Urothelium cell line (cell line): Measurements from ENCODE around the gene GRAP.
"Not testable (repeated sequence)": the region's sequence is repeated elsewhere in the genome, so short reads cannot be mapped to it uniquely, and the experiment has no call there.

Experiments
- DNase-seq: peaks from one replicate; pipeline ENCODE4 v3.0.0; 2011; ENCODE audit warnings: low spot score, mixed read lengths
- FAIRE-seq: peaks from 2 replicates; lab custom pipeline; 2011; peaks lifted over from hg19 to GRCh38; lab: Jason Lieb, UNC

Gene GRAP

DNA sequence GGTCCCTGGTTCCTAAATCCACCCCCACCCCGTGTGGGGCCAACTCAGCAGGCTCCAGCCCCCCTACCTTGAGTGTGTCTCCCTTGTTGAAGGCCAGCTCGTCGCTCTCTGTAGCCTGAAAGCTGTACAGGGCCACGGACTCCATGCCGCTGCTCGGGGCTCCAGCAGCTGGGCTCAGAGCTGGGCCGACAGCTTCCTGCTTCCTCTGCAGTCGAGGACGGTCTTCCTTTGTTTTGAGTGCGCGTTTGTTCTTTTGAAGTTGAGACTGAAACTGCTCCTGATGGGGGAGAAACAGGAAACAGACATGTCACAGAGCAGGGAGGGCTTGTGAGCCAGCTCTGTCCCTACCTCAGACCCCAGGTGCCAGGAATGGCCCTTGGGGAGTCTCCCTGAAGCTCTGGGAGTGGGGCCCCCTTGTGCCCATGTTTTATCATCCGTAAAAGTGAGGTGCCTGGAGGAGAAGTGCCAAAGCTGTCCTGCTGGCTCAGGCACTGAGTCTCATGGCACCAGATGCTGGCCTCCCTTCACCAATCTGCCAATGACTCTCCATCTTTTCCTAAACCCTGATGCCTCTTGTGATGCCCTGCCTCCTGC lies at the start of gene GRAP:
Gene GRAP (minus strand): TSS at position 176 of the 594 bp plus-strand sequence. CDS start 31 bp downstream, at position 145.
- not testable (repeated sequence) for DNase-seq, FAIRE-seq

DNA sequence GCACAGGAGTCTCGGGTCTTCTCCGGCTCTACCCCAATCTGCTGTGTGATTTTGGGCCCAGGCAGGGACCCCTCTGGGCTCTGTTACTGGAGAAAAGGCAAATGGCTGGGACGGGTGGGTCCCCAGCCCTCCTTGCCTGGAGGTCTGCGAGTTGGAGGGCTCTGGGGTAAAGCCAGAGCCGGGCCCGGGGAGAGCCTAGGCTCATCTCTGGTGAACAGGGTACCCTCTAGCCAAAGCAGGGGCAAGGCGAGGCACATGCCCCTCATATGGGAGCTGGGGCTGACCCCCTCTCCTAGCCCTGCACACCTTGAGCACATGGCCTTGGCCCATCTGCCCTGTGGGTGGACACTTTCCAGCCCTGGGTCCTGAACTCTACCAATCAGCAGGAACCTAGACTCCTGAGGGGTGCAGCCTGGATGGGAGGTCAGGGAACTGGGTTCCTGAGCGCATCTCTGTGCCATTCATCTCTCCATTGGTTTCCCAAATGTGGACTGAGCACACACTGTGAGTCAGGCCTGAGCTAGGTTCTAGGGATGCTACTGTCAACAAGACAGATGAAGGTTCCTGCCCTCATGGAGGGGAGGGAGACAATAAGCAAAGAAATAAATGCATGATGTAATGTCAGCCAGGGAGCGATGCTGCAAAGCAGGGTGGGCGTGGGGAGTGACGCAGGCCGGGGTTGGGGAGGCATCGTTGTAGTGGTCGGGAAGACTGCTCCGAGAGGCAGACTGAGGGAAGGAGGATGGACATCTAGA lies 47.1 kb upstream of the GRAP start:
- FAIRE-seq, DNase-seq: not testable (repeated sequence)

DNA sequence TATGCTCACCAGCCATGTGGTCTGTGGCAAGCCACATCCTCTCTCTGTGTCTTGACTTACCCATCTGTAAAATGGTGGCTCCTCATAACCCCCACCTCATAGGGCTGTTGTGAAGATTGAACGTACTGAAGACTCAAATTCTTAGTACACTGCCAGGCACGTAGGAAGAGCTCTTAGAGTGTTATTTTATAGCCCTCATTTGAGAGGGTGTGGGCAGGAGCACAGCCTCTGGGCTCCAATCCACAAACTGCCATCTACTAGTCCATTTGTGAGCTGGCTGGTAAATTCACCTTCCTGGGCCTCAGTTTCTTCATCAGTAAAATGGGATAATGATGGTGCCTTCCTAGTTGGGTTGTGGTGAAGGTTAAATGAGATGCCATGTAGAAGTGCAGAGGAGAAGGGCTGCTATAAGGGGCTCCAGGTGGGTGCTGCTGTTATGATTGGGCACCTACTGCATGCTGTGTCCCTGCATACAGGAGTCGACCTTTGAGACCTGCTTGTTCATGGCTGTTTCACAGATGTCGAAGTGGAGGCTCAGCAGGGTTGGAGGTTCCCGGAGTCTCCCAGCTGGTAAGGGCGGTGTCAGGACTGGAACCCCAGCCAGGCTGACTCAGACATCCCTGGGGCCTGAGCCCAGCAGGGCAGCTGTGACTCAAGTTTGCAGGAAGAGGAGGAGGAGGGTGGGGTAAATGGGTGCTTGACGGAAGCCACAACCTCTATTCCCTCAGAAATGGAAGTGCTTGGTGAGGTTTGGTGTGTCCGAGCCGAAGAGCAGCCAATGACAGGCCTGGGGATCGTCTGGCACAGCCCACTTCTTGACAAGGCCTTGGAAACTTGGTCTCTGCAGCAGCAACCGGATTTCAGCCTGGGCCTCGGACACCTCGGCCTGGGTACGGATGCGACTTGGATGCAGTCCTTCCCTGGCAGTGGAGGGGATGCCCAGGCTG lies 46.3 kb upstream of the GRAP start:
- not testable (repeated sequence) for FAIRE-seq, DNase-seq

DNA sequence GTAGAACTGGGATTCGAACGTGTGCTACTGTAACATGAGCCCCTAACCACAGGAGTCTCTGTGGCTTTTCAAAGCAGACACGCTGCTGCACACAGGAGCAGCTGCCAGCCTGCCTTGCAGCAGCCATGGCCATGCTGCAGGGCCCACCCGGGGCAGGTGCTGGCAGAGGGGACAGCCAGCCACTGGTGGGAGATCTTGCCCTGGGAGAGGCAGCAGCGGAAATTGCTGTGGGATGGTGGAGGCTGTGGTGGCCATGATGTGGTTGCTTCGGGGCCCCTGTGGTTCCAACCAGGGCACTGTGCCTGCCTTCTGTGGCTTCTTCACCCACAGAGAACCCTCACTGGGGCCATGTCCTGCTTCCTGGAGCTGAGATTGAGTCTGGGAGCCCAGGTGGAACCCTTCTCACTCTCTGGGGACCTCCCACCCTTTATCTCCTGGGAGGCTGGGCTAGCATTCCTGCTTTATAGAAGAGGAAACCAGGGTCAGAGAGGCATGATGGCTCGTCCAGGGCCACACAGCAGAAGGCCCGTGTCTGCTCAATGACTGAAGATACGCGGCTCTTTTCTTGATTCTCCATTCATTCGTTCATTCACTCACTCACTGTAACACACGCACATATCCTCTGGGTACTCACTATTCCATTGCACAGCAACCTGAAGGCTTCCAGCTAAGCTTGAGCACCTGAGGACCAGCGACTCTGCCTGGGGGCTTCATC lies 43.5 kb upstream of the GRAP start:
- not testable (repeated sequence) for FAIRE-seq, DNase-seq

DNA sequence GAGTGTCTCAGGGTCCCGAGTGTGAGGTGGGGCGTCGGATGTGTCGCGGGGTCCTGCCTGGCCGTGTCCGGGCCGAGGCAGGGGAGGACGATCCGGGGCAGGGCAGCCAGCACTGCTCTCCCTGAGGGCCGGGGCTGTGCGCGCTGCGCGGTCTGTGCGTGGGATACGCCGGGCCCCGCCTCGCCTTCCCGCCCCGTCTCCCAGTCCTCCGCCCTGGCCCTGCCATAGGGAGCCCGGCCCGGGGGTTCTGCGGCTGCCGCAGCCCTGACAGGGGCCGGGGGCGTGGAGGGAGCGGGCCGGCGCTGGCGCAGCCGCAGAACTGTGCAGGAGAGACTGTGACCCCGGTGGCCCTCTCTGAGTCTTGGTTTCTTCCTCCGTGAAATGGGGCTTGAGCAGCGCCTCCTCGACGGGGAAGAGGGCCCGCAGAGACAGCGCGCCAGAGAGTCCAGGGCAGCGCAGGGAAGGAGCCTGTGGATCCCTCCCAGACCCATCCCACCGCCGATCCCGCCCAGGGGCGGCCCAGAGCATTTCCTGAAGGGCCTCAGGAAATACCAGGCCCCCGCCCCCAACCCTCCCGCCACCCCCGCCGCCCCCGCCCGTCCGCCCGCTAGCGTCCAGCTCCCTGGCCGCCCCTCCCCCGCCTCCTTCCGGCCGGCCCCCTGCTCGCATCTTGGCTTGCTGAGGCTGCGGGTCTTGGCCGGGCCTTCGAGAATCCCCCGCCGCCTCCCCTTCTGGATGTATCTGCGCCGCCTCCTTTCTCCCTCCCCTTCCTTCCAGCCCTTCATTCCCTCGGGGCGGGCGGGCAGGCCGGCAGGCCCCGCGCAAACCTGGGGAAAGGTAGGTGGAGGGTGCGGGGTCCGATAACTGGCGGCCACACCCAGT lies 42.3 kb upstream of the GRAP start:
- not testable (repeated sequence) for DNase-seq, FAIRE-seq

DNA sequence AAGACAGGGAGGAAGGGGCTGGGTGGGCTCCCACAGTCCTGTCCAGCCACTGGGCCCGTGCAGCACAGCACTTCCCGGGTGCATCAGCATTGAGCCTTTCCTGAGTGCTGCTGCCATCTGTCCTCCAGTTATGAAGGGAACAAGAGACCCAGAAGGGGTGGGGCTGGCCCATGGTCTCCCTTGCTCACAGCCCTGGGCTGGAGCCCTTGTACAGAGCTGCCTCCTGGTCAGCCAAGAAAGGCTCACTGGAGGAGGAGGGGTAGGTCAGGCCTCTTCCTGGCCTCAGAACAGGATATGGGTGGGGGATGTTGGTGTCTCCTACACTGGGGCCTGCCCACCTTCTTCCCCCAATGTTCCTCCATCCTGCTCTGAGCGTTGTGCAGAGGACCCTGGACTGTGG lies 30.6 kb upstream of the GRAP start:
- not testable (repeated sequence) for FAIRE-seq, DNase-seq

DNA sequence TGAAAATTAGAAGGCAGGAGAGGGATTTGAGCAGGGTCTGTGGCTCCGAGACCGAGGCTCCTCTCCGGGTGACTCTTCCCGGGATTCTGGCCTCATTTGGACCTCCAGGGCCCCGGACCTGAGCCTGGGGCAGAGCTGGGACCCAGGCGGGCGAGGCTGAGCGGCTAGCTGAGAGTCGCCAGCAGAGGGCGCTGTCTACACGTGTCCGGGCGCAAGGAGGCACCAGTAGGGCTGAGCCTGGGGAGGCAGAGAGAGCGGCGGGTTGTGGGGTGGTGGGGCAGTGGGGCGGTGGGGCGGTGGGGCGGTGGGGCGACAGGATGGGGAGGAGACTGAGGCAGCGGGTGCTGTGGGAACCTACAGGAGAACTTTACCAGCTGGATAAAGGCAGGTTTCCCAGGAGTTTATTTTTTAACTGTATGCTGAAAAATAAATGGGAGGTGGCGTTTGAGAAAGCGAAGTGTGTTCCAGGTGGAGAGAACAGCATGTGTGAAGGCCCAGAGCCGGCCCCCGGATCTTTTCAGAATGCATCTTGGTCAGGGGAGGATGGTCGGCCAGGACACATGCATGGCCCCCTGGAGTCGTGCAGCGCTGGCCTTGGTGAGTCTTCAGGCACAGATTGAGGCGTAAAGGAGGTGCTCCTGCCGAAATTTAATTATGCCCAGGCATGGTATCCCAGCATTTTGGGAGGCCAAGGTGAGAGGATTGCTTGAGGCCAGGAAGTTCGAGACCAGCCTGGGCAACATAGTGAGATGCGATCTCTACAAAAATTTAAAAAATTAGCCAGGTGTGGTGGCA lies 29.8 kb upstream of the GRAP start:
- FAIRE-seq, DNase-seq: not testable (repeated sequence)

DNA sequence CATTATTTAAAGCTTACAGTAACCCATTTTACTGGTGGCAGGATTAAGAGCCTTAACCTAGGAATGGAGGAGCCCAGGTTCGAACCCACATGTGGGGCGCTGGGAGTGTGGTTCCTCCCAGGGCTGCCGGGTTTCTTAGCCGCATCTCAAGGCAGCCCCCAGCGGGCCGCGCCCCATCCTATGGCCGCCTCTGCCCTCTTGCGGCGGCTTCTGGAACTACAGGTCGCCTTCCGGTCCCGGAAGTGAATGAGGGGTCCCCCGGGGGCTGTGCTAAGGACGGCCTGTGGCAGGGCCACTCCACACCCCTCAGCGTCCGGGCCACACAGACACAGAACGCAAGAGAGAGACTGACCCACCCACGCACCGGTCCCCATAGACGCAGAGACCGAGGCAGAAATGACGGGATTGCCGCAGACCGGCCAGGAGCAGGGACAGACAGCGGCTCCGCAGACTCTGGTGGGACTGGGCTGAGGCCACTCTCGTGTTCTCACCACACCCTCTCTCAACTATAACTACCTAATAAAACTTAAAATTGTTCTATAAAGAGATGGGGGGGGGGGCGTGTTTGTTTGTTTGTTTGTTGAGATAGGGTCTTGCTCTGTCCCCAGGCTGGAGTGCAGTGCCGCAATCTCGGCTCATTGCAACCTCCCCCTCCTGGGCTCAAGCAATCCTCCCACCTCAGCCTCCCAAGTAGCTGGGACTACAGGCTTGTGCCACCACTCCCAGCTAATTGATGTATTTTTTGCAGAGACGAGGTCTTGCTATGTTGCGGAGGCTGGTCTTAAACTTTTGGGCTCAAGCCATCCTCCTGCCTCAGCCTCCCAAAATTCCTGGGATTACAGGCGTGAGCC lies 23.8 kb upstream of the GRAP start:
- DNase-seq, FAIRE-seq: not testable (repeated sequence)

DNA sequence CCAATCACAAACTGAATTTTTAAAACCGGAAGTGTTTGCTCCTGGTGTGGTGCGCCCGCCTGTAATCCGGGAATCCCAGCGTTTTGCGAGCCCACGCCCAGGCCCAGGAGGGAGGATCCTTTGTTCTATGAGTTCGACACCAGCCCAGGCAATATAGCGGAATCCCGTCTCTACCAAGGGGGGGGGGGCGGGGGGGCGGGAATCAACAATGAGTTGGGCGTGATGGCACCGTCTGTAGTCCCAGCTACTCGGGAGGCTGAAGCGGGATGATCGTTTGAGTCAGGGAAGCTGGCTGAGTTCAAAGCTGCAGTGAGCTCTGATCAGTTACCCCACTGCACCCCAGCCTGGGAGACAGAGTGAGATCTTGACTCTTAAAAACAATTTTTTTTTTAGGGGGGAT lies 17.6 kb upstream of the GRAP start:
- DNase-seq, FAIRE-seq: not testable (repeated sequence)

DNA sequence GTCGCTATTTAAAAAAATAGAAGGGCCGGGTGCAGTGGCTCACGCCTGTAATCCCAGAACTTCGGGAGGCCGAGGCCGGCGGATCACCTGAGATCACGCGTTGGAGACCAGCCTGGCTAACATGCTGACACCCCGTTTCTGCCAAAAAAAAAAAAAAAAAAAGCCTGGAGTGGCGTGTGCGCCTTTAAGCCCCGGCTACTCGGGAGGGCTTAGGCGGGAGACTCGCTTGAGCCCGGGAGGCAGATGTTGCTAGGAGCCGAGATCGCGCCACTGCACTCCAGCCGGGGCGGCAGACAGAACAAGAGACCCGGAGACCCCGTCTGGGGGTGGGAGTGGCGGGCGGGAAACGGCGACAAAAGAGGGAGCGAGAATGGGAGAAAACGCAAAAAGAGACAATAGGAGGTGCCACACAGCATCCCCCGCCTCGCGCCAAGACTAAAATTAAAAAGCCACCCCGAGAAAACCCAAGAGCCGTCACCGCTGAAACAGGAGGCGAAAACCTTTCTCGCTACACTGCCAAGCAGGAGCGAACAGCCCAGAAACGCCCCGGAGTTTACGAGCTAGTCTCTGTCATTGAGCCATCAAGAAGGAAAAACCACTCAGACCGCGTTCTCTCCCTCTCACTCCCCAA lies 16.7 kb upstream of the GRAP start:
- FAIRE-seq, DNase-seq: not testable (repeated sequence)

DNA sequence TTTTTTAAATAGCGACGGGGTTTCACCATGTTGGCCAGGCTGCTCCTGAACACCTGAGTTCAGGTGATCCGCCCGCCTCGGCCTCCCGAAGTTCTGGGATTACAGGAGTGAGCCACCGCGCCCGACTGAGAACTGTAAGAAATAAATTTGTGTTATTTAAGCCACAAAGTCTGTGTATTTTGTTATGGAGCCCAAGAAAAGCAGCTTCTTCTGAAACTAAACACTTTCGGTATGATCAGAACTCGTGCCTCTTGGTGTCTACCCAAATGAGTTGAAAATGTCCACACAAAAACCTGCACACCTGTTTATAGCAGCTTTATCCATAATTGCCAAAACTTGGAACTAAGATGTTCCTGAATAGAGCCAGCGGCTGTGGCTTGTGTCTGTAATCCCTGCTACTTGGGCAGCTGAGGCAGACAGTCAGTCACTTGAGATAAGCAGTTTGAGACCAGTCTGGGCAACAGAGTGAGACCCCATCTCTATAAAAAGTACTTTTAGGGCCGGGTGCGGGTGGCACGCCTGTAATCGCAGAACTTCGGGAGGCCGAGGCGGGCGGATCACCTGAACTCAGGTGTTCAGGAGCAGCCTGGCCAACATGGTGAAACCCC lies 16.1 kb upstream of the GRAP start:
- not testable (repeated sequence) for DNase-seq, FAIRE-seq

DNA sequence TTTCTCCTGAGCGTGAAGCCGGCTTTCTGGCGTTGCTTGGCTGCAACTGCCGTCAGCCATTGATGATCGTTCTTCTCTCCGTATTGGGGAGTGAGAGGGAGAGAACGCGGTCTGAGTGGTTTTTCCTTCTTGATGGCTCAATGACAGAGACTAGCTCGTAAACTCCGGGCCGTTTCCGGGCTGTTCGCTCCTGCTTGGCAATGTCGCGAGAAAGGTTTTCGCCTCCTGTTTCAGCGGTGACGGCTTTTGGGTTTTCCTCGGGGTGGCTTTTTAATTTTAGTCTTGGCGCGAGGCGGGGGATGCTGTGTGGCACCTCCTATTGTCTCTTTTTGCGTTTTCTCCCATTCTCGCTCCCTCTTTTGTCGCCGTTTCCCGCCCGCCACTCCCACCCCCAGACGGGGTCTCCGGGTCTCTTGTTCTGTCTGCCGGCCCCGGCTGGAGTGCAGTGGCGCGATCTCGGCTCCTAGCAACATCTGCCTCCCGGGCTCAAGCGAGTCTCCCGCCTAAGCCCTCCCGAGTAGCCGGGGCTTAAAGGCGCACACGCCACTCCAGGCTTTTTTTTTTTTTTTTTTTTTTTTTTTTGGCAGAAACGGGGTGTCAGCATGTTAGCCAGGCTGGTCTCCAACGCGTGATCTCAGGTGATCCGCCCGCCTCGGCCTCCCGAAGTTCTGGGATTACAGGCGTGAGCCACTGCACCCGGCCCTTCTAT lies 15.4 kb upstream of the GRAP start:
- not testable (repeated sequence) for DNase-seq, FAIRE-seq

DNA sequence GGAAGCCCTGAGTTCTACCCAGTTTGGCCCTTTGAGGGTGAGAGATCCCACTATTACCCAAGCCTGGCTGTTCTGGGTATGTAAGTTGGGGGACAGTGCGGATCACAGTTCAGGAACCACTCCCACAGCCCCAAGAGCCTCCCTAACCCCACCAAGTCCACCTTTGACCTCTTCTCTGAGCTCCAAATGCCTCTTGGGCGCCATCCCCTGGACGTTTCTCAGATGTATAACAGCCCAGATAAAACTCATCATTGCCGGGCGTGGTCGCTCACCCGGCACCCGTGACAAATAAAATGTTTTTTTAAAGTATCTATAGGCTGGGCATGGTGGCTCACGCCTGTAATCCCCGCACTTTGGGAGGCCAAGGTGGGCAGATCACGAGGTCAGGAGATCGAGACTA lies 8.7 kb upstream of the GRAP start:
- not testable (repeated sequence) for DNase-seq, FAIRE-seq

DNA sequence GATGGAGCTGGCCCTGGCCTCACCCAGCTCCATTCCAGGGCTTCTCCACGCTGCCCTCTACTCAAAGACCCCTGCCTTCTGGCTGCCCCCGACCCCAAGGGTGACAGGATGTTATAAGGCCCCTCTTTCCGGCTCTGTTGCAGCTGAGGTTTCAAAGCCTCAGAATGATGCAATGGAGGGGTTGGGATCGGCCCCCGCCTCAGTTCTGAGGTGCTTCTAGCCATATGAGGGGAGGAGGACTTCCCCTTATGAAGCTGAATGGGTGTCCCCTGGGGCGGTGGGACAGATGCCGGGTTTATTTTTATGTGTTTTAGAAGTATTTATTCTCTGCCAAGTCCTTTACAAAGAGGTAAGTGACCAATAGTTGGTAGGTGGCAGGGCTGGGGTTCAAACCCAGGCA lies 2.1 kb upstream of the GRAP start:
- FAIRE-seq, DNase-seq: not testable (repeated sequence)

DNA sequence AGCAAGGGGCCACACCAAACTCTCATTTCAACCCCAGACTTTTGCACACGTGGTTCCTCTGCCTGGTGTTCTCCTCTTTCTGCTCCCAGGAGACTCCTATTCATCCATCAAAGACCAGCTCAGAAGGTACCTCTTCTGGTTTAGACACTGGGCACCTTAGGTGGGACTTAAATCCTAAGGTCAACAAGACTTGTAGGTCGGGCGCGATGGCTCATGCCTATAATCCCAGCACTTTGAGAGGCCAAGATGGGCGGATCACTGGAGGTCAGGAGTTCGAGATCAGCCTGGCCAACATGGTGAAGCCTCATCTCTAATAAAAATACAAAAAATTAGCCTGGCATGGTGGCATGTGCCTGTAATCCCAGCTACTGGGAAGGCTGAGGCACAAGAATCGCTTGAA lies 753 bp upstream of the GRAP start:
- not testable (repeated sequence) for DNase-seq, FAIRE-seq

DNA sequence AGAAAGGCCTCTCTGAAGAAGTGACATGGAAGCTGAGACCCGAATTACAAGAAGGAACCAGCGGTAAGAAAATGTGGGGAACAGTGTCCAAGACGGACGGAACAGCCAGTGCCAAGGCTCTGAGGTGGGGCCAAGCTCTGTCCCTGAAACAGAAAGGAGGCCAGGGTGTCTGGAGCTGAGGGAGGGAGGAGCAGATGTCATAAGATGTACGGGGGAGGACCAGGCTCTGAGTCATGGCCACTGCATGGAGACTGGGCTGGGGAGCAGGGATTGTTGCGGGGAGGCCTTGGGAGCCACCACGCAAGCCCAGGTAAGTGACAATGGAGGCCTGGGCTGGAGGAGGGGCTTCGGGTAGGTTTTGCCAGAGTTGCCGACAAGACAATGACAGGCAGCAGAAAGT lies 2.1 kb downstream of the GRAP start:
- DNase-seq: not testable (repeated sequence)
- peak; percentile 42 for FAIRE-seq
